Frontal cortex (tissue), 4 donors: ENCODE results near the gene PLPPR2. TPM values are rescaled to one million over a fixed set of nuclear protein-coding genes. Genes with fewer than 3 reads are reported as not detected.
"Not testable (repeated sequence)": the region's sequence is repeated elsewhere in the genome, so short reads cannot be mapped to it uniquely, and the experiment has no call there.

Experiments
- DNase-seq, 2 donors: peaks; one replicate each; pipeline ENCODE4 v3.0.0; 2012; ENCODE audit warnings: low spot score in 2 of 2
- FAIRE-seq: peaks from 2 replicates; lab custom pipeline; 2012; peaks lifted over from hg19 to GRCh38; lab: Jason Lieb, UNC
- total RNA-seq: library from RNA; depleted of rRNA; stranded (reverse); fragments of >200 nt; gene quantifications from one replicate; pipeline ENCODE4 v1.2.3, GENCODE V29; 2014
- donor health status: control.
- donor health status: control.
- donor health status: control.

The PLPPR2 gene
- total RNA-seq, 1 donor from 2014 or later = 30.6 TPM

- FAIRE-seq (no peak), DNase-seq (no peak)
These were observed 16.5 kb upstream of the PLPPR2 start for GRCh38 chr19:11338569-11339253.

DNA sequence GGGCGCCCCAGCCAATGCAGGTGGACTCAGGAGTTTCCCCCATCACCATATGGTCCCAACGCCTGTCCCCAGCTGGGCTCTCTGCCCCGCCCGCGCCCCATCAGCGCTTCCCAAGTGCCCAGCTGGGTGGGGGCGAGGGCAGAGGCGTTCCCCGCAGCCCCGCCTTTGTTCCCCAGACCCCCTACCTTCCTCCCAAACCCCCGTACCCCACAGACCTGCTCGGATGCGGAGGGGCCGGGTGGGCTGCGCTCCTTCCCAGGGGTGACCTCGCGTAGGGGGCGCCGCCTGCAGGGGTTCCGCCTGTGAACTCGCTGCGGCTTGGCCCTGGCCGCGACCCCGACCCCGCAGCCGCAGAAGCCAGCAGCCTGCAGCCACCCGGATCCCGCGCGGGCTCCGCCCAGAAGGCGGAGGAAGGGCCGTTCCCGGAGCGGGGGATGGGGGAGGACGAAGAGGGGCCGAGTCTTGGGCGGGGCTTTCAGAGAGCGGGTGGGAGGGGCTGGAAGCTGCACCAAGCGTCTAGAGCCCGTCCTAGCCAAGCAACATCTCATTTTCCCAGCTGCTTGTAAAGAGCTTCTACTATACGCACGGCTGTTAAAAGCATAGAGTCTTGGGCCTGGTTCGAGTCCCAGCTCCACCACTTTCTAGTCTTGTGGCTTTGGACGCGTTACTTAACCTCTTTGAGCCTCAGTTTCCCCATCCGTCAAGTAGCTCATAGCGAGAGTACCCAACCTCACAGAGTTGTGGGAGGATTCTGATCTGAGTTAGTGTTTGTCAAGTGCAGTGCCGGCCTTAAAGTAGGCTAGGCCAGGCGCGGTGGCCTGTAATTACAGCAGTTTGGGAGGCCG is 15.8 kb upstream of the PLPPR2 start, which contains the start of gene RAB3D:
Gene RAB3D (minus strand): TSS at position 404 of the 845 bp plus-strand sequence. CDS start 2,258 bp downstream, outside the sequence.
- FAIRE-seq (no peak), DNase-seq (peak; percentile 85 to 94)

GRCh38 chr19:11340099-11340467 is 15.1 kb upstream of the PLPPR2 start:
- DNase-seq, FAIRE-seq: not testable (repeated sequence)

DNA sequence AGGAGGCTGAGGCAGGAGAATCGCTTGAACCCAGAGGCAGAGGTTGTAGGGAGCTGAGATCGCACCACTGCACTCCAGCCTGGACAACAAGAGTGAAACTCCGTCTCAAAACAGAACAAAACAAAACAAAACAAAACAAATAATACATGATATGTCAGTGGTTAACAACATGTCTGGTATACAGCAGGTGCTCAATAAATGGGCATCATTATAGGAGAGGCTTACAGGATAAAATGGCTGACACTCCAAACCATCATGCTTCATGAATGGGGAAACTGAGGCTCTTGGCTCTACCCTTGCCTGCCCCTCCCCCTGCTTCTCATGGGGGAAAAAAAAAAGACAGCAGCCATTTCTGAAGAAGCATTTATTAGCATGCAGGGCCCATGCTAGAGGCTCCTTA is 12.8 kb upstream of the PLPPR2 start:
- no peak for FAIRE-seq
- DNase-seq = no peak

- no peak for DNase-seq
- no peak for FAIRE-seq
These were observed 10.0 kb upstream of the PLPPR2 start for GRCh38 chr19:11345122-11345803.

DNA sequence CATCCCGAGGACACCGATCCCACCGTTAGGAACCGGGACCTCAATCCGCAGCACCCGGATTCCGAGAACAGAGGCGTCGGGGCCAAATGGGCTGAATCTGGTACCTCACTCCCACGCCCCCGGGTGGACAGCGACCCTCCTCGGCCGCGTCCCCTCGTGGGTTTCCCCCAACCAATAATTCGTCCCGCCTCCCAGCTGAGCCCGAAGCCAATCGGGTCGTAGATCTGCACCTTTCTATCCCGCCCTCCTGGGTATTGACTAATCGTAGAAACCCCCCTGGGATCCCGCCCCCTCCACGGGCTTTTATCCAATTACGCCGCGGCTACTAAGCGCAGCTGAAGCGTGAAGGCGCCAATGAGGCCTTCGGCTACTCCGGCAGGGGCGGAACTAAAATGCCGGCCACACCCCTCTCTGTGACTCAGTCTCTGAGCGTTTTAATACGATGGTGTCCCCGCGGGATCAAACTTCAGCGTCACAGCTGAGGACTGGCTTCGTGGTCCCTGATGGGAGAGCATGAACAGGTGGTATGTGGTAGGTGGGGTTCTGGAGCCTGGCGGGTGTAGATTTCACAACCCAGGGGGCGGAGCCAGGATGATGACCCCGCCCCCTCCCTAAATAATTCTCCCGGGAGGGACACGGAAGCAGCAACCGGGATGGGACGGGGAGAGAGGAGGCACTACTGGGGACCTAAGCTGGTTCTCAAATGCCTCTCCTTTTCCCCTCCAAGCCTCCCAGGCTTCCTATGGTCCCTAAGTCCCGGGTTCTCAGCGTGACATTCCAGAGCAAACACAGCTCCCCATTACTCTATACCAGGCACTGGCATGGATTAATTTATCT is 8.9 kb upstream of the PLPPR2 start, which contains the start of the genes CCDC159 and TMEM205:
Gene CCDC159 (plus strand): TSS at position 416 of the 837 bp plus-strand sequence. CDS start 88 bp downstream, at position 504.
Gene TMEM205 (minus strand): TSS at position 165 of the 837 bp plus-strand sequence. CDS start 649 bp downstream, outside the sequence.
- DNase-seq = peak; percentile 88 to 93
- peak; percentile 96 for FAIRE-seq

DNA sequence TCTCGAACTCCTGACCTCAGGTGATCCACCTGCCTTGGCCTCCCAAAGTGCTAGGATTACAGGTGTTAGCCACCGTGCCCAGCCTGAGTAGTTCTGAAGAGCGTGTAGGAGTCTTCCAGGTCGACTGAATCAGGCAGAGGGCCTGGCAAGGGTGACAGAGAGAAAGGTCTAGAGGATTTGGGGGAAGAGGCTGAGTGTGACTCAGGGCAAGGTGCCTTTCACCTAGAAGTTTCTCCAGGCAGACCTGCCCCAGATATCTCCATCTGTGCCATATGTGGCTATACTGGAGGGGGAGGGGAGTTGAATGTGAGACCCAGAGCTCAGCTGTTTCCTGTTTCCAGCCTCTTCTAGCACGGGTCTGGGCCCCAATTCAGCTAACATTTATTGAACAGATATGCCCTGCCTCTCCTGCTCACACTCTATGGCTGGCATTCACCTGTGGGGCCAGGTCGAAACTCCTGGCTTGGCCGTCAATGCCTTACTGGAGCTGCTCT is 7.6 kb upstream of the PLPPR2 start:
- DNase-seq (no peak), FAIRE-seq (no peak)

DNA sequence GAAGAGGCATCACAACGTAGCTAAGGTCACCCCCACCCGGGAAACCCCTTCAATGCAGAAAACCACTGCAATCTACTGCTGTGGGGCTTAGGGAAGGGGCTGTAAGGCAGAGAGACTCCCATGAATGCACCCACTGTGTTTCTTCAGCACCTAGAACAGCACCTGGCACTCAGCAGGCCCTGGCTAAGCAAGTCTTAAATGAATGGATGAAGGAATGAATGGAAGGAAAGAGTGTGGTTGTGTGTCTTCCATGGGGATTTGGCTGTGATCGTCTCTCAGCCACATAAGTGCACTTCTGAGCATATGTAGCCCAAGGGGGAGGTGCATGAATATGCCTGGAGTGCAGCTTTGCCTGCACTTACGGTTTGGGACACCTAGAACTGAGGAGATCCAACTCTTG is 6.1 kb upstream of the PLPPR2 start:
- FAIRE-seq (no peak), DNase-seq (no peak)

DNA sequence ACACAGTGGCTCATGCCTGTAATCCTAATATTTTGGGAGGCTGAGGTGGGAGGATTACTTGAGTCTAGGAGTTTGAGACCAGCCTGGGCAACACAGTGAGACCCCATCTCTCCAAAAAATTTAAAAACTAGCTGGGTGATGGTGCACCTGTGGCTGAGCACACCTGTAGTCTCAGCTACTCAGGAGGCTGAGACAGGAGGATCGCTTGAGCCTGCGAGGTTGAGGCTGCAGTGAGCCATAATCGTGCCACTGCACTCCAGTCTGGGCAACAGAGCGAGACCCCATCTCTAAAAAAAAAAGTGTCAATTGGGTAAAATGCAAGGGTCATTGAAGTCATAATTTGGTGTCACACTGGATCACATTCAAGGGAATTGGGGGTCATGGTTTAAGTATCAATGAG is 1.1 kb upstream of the PLPPR2 start:
- not testable (repeated sequence) for DNase-seq, FAIRE-seq

DNA sequence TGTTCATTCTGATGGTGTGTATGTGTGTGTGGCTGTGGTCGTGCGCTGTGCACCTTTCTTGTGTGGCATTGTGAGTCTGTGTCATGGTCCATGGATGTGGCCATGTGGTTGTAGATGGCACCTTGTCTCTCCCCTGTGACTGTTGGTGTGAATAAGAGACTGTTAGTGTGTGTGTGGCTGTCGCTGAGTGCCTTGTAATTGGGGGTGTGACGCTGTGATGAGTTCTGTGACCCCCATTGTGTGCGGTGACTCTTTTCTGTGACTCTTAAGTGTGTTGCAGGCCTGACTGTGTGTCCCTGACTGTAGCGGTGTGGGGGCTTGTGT is 804 bp downstream of the PLPPR2 start:
- FAIRE-seq (no peak), DNase-seq (no peak)

DNA sequence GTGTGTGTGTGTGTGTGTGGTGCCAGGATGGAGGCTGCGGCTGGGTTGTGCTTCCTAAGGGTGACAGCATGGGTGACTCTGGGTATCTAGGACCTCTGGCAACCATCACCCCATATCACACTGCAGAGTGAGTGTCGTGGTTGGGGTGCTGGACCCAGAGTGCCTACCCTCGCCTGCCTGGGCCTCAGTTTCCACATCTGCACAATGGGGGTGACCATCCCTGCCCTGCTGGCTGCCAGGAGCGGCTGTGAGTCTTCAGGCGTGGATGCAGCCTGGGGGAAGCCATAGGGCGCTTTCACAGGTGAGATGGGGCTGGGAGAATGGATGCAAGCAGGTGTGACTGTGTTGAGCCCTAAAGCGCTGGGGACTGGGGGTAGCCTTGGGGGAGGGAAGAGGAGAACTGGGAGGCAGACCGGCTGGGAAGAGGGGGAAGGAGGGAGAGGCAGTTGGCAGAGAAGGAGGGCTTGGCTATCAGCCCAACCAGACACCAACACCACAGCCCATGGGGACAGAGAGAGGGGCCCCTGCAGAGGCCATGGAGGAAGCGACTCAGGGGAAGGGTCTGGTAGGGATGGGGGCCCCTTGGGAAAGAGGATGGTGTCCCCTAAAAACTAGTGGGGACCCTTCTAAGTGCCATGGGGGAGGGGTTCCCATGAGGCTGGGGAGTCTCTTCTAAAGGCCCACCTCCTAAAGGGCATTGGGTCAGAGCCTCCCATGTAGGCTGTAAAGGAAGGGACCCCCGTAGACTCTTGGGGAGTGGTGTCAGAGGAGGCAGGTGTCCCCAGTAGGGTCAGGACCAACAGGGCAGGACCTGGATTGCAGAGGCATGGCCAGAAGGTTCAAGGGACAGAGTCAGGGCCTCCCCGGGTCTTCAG is 1.7 kb downstream of the PLPPR2 start:
- FAIRE-seq = no peak
- DNase-seq = no peak

DNA sequence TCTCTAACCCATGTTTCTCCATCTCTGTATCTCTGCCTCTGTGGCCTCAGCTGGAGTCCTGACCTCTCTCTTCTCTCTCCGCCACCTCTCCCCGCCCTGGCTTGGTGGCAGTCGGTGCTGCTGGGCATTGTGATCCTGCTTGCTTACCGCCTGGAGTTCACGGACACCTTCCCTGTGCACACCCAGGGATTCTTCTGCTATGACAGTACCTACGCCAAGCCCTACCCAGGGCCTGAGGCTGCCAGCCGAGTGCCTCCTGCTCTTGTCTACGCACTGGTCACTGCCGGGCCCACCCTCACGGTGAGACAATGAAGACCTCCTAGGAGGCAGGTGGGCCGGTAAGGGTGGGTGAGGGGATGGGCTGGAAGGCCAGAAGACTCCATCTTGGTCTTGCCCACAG is 4.2 kb downstream of the PLPPR2 start:
- no peak for DNase-seq
- FAIRE-seq = no peak

DNA sequence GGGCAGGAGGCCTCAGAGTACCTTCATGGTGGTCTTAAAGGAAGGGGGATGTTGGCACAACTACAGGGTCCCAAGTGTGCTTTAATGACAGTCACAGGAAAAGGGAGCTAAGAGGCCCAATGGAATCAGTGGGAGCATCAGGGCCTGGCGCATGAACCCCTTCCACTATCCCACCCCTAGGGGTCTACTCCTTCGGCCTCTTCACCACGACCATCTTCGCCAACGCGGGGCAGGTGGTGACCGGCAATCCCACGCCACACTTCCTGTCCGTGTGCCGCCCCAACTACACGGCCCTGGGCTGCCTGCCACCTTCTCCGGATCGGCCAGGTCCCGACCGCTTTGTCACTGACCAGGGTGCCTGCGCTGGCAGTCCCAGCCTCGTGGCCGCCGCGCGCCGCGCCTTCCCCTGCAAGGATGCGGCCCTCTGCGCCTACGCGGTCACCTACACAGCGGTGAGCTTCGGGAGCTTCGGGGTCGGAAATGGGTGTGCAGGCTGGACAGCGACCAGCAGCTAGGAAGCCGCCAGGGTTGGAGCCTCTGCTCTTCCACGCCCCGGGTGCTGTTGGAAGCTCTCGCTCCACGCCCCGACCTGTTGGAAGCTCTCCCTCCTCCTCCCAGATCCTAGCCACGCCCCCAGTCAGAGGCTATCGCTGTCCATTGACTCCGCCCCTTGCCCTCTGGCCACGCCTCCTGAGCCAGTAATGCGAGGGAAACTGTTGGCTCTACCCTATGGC is 6.0 kb downstream of the PLPPR2 start:
- DNase-seq (no peak), FAIRE-seq (no peak)

DNA sequence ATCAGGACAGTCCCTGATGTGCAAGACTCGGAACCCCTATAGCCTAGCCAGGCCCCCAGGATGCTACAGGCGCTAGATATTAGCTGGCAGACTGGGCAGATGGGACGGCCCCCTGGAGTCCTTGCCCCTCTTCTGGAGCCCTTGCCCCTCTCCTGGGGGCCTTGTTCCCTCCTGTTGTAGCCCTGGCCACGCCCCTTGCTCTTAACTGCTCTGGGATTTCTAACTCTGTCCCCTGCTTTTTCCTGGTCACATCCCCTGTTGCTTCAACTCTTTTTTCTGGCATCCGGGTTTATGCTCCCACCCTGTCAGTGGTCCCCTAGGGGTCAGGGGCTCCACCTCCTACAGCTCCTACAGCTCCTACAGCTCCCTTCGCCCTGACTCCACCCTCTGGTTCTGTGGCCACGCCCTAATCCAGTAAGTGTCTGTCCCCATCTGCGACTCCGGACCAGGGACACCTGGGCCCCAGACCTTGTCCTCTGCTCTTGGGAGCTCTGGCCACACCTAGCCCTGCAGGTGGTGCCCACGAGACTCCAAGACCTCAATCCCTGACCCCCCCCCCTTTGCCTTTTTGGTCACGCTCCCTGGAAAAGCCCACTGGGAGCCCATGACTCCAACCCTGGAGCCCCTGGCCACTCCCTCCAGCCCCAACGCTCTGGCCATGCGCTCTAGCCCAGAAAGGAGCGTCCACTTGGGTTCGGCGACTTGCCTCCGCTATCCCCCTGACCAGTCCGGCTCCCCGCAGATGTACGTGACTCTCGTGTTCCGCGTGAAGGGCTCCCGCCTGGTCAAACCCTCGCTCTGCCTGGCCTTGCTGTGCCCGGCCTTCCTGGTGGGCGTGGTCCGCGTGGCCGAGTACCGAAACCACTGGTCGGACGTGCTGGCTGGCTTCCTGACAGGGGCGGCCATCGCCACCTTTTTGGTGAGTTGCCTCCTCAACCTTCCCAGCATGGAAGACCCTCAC is 6.8 kb downstream of the PLPPR2 start:
- FAIRE-seq (no peak), DNase-seq (no peak)

GRCh38 chr19:11363881-11364280 is 8.6 kb downstream of the PLPPR2 start:
- no peak for FAIRE-seq
- no peak for DNase-seq

DNA sequence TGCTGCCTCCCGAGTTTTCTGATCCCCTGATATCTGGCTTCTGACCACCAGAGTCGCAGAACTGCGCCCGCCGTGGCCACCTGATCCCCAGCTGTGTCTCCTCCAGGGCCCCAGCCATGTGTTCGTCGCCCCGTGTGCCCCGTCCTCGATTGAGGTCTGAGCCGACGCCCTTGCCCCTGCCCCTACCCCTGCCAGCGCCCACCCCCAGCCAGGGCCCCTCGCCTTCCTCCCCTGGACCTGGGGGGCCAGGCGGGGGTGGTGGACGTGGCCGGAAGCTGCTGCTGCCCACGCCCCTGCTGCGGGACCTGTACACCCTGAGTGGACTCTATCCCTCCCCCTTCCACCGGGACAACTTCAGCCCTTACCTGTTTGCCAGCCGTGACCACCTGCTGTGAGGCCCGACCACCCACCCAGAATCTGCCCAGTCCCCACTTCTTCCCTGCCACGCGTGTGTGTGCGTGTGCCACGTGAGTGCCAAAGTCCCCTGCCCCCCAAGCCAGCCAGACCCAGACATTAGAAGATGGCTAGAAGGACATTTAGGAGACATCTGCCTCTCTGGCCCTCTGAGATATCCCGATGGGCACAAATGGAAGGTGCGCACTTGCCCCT is 9.2 kb downstream of the PLPPR2 start:
- DNase-seq (no peak), FAIRE-seq (no peak)
